WTC11 (cell line): ENCODE results near the gene SYT7. TPM values are rescaled to one million over a fixed set of nuclear protein-coding genes. Genes with fewer than 3 reads are reported as not detected.

ENCODE experiments used
- ATAC-seq: fragments of 200-7000 bp; cut with Tn5 transposase; 2 replicates; pipeline ENCODE4 v1.10.0; 2021; ENCODE audit warnings: mild to moderate bottlenecking, moderate library complexity
- CTCF ChIA-PET: fragments of 300-600 bp; sonication (Branson Sonifier 250); formaldehyde crosslinking; loops from one replicate; lab custom pipeline; 2021; ENCODE audit warnings: antibody characterized with exemption; lab: Charles Lee
- POLR2A ChIA-PET: fragments of 350-600 bp; sonication (Branson Sonifier 250); formaldehyde crosslinking; loops from one replicate; lab custom pipeline; 2021; ENCODE audit warnings: antibody characterized with exemption; lab: Charles Lee
- DNase-seq: peaks from one replicate; pipeline ENCODE4 v3.0.0; 2021; ENCODE audit warnings: low spot score
- H3K27ac Mint-ChIP-seq: 2 replicates; pipeline ENCODE4 v1.8.0; 2021; ENCODE audit warnings: mixed read lengths
- H3K27me3 Mint-ChIP-seq: 2 replicates; pipeline ENCODE4 v1.8.0; 2021; ENCODE audit warnings: low read depth, mild to moderate bottlenecking, moderate library complexity, mixed read lengths
- H3K36me3 Mint-ChIP-seq: 2 replicates; pipeline ENCODE4 v1.8.0; 2021; ENCODE audit warnings: mixed read lengths
- H3K4me1 Mint-ChIP-seq: 2 replicates; pipeline ENCODE4 v1.8.0; 2022; ENCODE audit warnings: mixed read lengths
- H3K4me3 Mint-ChIP-seq: 2 replicates; pipeline ENCODE4 v1.8.0; 2021; ENCODE audit warnings: mild to moderate bottlenecking, moderate library complexity, mixed read lengths
- H3K9me3 Mint-ChIP-seq: 2 replicates; pipeline ENCODE4 v1.8.0; 2021; ENCODE audit warnings: mixed read lengths
- ARID4B ChIP-seq: sonication (generic); formaldehyde crosslinking; IDR thresholded peaks from 2 replicates; pipeline ENCODE4 v1.8.0; 2023; ENCODE audit warnings: missing genetic modification reagents, mild to moderate bottlenecking, borderline replicate concordance
- ATF1 ChIP-seq: sonication (generic); formaldehyde crosslinking; IDR thresholded peaks from 2 replicates; pipeline ENCODE4 v1.8.1; 2023; ENCODE audit warnings: mild to moderate bottlenecking, moderate library complexity, missing genetic modification reagents
- CREB1 ChIP-seq: sonication (generic); formaldehyde crosslinking; IDR thresholded peaks from 2 replicates; pipeline ENCODE4 v1.8.0; 2023; ENCODE audit warnings: mild to moderate bottlenecking, missing genetic modification reagents
- CREM ChIP-seq: sonication (generic); formaldehyde crosslinking; IDR thresholded peaks from 2 replicates; pipeline ENCODE4 v1.8.1; 2022; ENCODE audit warnings: mild to moderate bottlenecking, missing genetic modification reagents, moderate library complexity
- FOXJ3 ChIP-seq: sonication (generic); formaldehyde crosslinking; IDR thresholded peaks from 2 replicates; pipeline ENCODE4 v1.9.0; 2021; ENCODE audit warnings: missing genetic modification reagents, mild to moderate bottlenecking, borderline replicate concordance
- IRF2 ChIP-seq: sonication (generic); formaldehyde crosslinking; IDR thresholded peaks from 2 replicates; pipeline ENCODE4 v1.8.0; 2022; ENCODE audit warnings: low read depth, missing genetic modification reagents, borderline replicate concordance
- NFATC4 ChIP-seq: fragments of 250-450 bp; sonication (Bioruptor Pico); IDR thresholded peaks from 2 replicates; pipeline ENCODE4 v1.9.0; 2021; ENCODE audit warnings: mild to moderate bottlenecking
- NFE2L1 ChIP-seq: sonication (generic); formaldehyde crosslinking; IDR thresholded peaks from 2 replicates; pipeline ENCODE4 v1.8.1; 2023; ENCODE audit warnings: missing genetic modification reagents
- RORB ChIP-seq: fragments of 250-450 bp; sonication (Bioruptor Pico); IDR thresholded peaks from 2 replicates; pipeline ENCODE4 v1.9.0; 2021; ENCODE audit warnings: mild to moderate bottlenecking
- SP1 ChIP-seq: sonication (generic); formaldehyde crosslinking; conservative IDR thresholded peaks from 2 replicates; pipeline ENCODE4 v1.8.1; 2022; ENCODE audit warnings: missing genetic modification reagents
- TEAD1 ChIP-seq: sonication (generic); formaldehyde crosslinking; IDR thresholded peaks from 2 replicates; pipeline ENCODE4 v1.8.0; 2022; ENCODE audit warnings: mild to moderate bottlenecking, missing genetic modification reagents
- ZNF138 ChIP-seq: sonication (generic); formaldehyde crosslinking; conservative IDR thresholded peaks from 2 replicates; pipeline ENCODE4 v1.8.1; 2022; ENCODE audit warnings: mild to moderate bottlenecking, moderate library complexity, missing genetic modification reagents
- ZNF232 ChIP-seq: sonication (generic); formaldehyde crosslinking; IDR thresholded peaks from 2 replicates; pipeline ENCODE4 v1.8.0; 2022; ENCODE audit warnings: mild to moderate bottlenecking, missing genetic modification reagents
- ZNF263 ChIP-seq: sonication (generic); formaldehyde crosslinking; IDR thresholded peaks from 2 replicates; pipeline ENCODE4 v1.8.1; 2022; ENCODE audit warnings: low read depth, mild to moderate bottlenecking, moderate library complexity, missing genetic modification reagents
- ZNF532 ChIP-seq: fragments of 250-450 bp; sonication (Bioruptor Pico); IDR thresholded peaks from 2 replicates; pipeline ENCODE4 v1.9.0; 2021; ENCODE audit warnings: mild to moderate bottlenecking, borderline replicate concordance
- ZSCAN18 ChIP-seq: fragments of 250-450 bp; sonication (Bioruptor Pico); IDR thresholded peaks from 2 replicates; pipeline ENCODE4 v2.1.2; 2022; ENCODE audit warnings: mild to moderate bottlenecking, moderate library complexity
- total RNA-seq: library from RNA; stranded (reverse); gene quantifications from 3 replicates; pipeline ENCODE4 v1.2.3, GENCODE V29; 2021
- TF ChIP-seq, protein P1 (sequence below): sonication (generic); formaldehyde crosslinking; IDR thresholded peaks from 2 replicates; pipeline ENCODE4 v1.8.0; 2022; ENCODE audit warnings: missing genetic modification reagents
- TF ChIP-seq, protein P2 (sequence below): sonication (generic); formaldehyde crosslinking; IDR thresholded peaks from 2 replicates; pipeline ENCODE4 v1.8.0; 2022; ENCODE audit warnings: mild to moderate bottlenecking, missing genetic modification reagents
- TF ChIP-seq, protein P3 (sequence below): fragments of 250-450 bp; sonication (Bioruptor Pico); conservative IDR thresholded peaks from 2 replicates; pipeline ENCODE4 v1.9.0; 2021; ENCODE audit warnings: mild to moderate bottlenecking
- TF ChIP-seq, protein P4 (sequence below): fragments of 250-450 bp; sonication (Bioruptor Pico); IDR thresholded peaks from 2 replicates; pipeline ENCODE4 v1.9.0; 2021; ENCODE audit warnings: moderate library complexity, mild to moderate bottlenecking, inconsistent platforms, borderline replicate concordance

SYT7 gene
- total RNA-seq, 1 experiment from 2014 or later: 12.5 TPM

DNA sequence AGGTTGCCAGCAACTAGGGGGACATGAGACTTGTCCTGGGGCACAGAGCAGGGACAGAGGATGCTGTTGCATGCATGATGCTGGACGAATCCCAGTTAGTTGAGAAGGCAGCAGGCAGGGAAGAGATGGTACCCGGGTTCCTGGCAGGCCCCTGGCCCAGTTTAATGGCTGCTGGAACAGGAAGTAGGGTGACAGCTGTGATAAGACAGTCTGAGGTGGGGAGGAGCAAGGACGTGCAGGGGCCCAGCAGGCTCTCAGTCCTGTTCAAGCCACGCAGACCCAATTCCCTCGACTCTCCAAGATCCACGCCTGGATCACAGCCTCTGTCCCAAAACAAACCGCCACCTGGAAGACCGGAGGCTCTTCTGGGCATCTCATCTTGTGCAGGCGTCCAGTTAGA, 40.3 kb downstream of the SYT7 start:
- Mint-ChIP-seq H3K27me3 (no peaks in the 10 kb centered on the region; the same call in 1 of the 2 replicates), H3K4me1 (peaks cover 45% of the 10 kb centered on the region), H3K4me3 (no peak overlapping the region), H3K9me3 (no peaks in the 10 kb centered on the region), H3K36me3 (no peaks in the 10 kb centered on the region), H3K27ac (no peak overlapping the region)
- POLR2A ChIA-PET: no interaction called here
- TF ChIP-seq ARID4B (CRISPR knock-in tag) (no peak), ZSCAN18 (CRISPR knock-in tag) (no peak), CREB1 (CRISPR knock-in tag) (no peak), ZNF263 (CRISPR knock-in tag) (no peak), ZNF138 (CRISPR knock-in tag) (no peak), ATF1 (CRISPR knock-in tag) (no peak), IRF2 (CRISPR knock-in tag) (no peak), TEAD1 (CRISPR knock-in tag) (no peak), NFATC4 (no peak), RORB (CRISPR knock-in tag) (no peak), NFE2L1 (no peak), SP1 (no peak), ZNF232 (no peak), CREM (CRISPR knock-in tag) (no peak), ZNF532 (CRISPR knock-in tag) (no peak), FOXJ3 (CRISPR knock-in tag) (no peak)
- TF ChIP-seq, protein P1, sequence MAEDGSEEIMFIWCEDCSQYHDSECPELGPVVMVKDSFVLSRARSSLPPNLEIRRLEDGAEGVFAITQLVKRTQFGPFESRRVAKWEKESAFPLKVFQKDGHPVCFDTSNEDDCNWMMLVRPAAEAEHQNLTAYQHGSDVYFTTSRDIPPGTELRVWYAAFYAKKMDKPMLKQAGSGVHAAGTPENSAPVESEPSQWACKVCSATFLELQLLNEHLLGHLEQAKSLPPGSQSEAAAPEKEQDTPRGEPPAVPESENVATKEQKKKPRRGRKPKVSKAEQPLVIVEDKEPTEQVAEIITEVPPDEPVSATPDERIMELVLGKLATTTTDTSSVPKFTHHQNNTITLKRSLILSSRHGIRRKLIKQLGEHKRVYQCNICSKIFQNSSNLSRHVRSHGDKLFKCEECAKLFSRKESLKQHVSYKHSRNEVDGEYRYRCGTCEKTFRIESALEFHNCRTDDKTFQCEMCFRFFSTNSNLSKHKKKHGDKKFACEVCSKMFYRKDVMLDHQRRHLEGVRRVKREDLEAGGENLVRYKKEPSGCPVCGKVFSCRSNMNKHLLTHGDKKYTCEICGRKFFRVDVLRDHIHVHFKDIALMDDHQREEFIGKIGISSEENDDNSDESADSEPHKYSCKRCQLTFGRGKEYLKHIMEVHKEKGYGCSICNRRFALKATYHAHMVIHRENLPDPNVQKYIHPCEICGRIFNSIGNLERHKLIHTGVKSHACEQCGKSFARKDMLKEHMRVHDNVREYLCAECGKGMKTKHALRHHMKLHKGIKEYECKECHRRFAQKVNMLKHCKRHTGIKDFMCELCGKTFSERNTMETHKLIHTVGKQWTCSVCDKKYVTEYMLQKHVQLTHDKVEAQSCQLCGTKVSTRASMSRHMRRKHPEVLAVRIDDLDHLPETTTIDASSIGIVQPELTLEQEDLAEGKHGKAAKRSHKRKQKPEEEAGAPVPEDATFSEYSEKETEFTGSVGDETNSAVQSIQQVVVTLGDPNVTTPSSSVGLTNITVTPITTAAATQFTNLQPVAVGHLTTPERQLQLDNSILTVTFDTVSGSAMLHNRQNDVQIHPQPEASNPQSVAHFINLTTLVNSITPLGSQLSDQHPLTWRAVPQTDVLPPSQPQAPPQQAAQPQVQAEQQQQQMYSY (CRISPR knock-in tag): no peak
- TF ChIP-seq, protein P2, sequence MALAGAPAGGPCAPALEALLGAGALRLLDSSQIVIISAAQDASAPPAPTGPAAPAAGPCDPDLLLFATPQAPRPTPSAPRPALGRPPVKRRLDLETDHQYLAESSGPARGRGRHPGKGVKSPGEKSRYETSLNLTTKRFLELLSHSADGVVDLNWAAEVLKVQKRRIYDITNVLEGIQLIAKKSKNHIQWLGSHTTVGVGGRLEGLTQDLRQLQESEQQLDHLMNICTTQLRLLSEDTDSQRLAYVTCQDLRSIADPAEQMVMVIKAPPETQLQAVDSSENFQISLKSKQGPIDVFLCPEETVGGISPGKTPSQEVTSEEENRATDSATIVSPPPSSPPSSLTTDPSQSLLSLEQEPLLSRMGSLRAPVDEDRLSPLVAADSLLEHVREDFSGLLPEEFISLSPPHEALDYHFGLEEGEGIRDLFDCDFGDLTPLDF (CRISPR knock-in tag): no peak
- TF ChIP-seq, protein P3, sequence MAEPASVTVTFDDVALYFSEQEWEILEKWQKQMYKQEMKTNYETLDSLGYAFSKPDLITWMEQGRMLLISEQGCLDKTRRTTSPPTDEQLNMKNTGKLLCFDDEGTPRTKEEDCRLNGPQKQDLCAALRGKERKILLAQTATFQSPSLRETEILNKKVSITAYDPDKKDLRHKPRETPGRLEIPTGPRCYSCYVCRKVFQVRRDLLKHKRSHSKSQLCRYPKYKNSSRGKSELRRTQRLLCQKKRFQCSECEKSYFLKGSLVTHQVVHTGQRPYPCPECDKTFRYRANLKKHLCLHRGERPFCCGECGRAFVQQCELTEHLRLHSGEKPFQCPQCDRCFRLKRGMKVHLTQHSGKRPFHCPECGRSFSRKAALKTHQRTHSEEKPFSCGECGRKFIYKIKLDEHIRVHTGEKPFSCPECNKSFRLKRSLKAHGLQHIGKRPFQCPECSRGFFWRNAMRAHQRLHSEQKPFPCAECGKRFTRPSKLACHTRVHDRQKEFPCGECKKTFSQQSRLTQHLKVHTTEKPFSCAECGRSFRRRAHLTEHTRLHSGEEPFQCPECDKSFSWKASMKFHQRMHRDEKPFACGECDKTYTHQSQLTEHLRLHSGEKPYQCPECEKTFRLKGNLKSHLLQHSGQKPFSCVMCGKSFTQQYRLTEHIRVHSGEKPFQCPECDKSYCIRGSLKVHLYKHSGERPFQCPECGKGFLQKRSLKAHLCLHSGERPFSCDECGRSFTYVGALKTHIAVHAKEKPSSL (CRISPR knock-in tag): no peak
- TF ChIP-seq, protein P4, sequence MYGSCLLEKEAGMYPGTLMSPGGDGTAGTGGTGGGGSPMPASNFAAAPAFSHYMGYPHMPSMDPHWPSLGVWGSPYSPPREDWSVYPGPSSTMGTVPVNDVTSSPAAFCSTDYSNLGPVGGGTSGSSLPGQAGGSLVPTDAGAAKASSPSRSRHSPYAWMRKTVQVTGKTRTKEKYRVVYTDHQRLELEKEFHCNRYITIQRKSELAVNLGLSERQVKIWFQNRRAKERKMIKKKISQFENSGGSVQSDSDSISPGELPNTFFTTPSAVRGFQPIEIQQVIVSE (CRISPR knock-in tag): no peak
- TF ChIP-seq, all 79 proteins: peak for 0
- CTCF ChIA-PET: interaction anchor here (0.9 to 11.4 kb wide), 12 partner anchors 11 to 98 kb away, joined by 3 to 174 read pairs (median 7); partner anchors contain the start of gene LRRC10B
- no peak for DNase-seq
- ATAC-seq: no peak
